ENCODE measurements around the gene FAM162A.
"Not testable (repeated sequence)": the region's sequence is repeated elsewhere in the genome, so short reads cannot be mapped to it uniquely, and the experiment has no call there.

FAM162A gene

GRCh38 chr3:122365582-122366378 is 18.2 kb upstream of the FAM162A start:
- not testable (repeated sequence) for H3K36me3 Mint-ChIP-seq, H3K27ac Mint-ChIP-seq, H3K4me3 Mint-ChIP-seq, H3K4me1 Mint-ChIP-seq, H3K27me3 Mint-ChIP-seq, H3K9me3 Mint-ChIP-seq

DNA sequence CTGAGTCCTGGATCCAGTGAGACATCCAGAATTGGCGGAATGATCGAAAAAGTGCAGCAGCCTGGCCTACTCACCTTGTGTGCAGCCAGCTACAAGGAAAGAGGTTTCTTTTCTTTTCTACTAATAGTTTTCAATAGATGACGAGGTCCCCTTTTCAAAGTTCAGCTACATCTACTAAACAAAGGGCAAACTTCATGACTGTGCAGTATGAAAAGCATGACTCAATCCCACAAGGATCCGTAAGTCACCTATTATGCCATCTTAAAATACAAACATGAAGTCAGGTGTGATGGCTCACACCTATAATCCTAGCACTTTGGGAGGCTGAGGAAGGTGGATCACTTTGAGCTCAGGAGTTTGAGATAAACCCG is 17.6 kb upstream of the FAM162A start:
- H3K9me3 Mint-ChIP-seq, result no peaks in the 10 kb centered on the region
- H3K27me3 Mint-ChIP-seq, result no peaks in the 10 kb centered on the region
- H3K36me3 Mint-ChIP-seq, result peaks cover 13% of the 10 kb centered on the region
- no peak overlapping the region for H3K4me3 Mint-ChIP-seq
- H3K27ac Mint-ChIP-seq, result no peak overlapping the region
- peaks cover 2% of the 10 kb centered on the region for H3K4me1 Mint-ChIP-seq

GRCh38 chr3:122374034-122374433 is 9.9 kb upstream of the FAM162A start:
- peaks cover 14% of the 10 kb centered on the region for H3K36me3 Mint-ChIP-seq
- H3K9me3 Mint-ChIP-seq, result no peaks in the 10 kb centered on the region
- H3K27me3 Mint-ChIP-seq, result no peaks in the 10 kb centered on the region
- H3K4me1 Mint-ChIP-seq, result peaks cover 34% of the 10 kb centered on the region
- no peak overlapping the region for H3K27ac Mint-ChIP-seq
- no peak overlapping the region for H3K4me3 Mint-ChIP-seq

DNA sequence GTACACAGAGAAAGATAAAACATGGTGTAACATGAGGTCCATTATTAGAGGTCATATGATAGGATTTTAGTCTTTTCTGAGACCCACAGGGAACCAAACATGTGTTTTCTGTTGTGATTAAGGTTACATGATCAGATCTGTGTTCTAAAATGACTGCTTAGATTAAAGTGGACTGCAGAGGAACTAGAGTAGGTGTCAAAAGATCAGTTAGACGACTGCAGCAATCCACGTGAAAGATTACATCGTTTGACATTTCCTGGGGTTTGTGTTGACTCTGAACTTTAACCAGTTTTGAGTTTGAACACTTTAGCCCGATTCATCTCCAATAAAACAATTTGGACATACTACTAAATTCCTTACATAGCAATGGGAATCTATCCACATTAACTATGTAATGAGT is 6.0 kb upstream of the FAM162A start:
- Mint-ChIP-seq H3K27ac (peak overlapping the region; percentile 79), H3K27me3 (no peaks in the 10 kb centered on the region), H3K36me3 (peaks cover 11% of the 10 kb centered on the region), H3K4me3 (no peak overlapping the region), H3K9me3 (no peaks in the 10 kb centered on the region), H3K4me1 (peaks cover 53% of the 10 kb centered on the region)

DNA sequence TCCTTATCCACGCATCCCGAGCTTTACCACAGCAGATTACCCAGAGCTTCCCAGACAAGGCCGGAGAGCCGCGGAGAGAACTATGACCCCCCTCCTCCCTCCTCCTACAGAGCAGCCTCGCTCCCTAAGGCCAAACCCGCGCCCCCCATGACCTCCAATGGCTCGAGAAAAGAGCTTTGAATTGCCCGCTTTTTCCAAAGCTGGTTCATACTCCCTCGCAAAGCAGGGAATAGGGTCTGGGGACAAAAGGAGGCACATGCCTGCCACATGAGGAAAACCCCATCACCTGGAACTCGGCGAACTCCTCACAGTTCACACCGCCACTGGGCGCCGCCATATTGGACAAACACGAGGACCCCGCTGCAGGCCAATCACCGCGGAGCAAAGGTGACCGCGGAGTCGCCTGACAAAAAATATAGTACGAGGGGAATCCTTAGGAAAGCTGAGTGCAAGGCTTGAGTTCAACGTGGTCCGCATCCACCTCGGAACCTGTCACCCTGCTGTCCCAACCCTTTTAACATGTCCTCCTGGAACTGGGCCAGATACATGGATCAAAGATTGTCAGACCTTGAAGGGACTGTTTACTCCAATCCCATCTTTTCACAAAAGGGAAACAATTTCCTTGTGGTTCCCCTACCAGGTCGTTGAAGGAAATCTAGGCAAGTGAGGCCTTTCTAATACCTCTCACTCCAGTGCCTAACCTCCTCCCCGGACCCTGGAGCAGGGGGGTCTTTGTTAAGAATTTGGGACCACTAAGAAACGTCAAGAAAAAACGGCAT is 905 bp upstream of the FAM162A start, which contains the start of gene MIX23:
TSS of gene MIX23 (minus strand) at position 344 of the 779 bp plus-strand sequence. CDS start at position 337, 7 bp downstream.
- peaks cover 67% of the 10 kb centered on the region for H3K4me1 Mint-ChIP-seq
- H3K4me3 Mint-ChIP-seq, result peak within 1 kb of the TSS; percentile 96
- no peaks in the 10 kb centered on the region for H3K9me3 Mint-ChIP-seq
- peaks cover 3% of the 10 kb centered on the region for H3K36me3 Mint-ChIP-seq
- no peaks in the 10 kb centered on the region for H3K27me3 Mint-ChIP-seq
- H3K27ac Mint-ChIP-seq, result peak within 1 kb of the TSS; percentile 95

GRCh38 chr3:122387709-122388108 is 3.7 kb downstream of the FAM162A start:
- Mint-ChIP-seq H3K4me3 (no peak overlapping the region), H3K27me3 (no peaks in the 10 kb centered on the region), H3K36me3 (peaks cover 5% of the 10 kb centered on the region), H3K4me1 (peaks cover 52% of the 10 kb centered on the region), H3K9me3 (no peaks in the 10 kb centered on the region), H3K27ac (peak overlapping the region; percentile 42)

DNA sequence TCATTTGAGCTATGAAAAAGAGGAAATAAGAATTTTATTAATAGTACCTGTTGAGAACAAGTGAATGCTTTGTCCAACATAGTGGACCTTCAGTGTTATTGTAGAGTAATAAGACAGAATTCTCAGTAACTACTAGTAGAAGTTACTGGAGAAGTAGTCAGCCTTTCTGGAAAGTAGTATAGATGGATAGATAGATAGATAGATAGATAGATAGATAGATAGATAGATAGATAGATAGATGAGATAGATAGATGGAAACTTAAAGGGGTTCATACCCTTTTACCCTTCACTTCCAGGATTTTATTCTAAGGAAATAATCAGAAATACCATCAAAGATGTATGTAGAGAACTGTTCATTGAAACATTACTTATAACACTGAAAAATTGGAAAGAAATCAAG is 5.2 kb downstream of the FAM162A start:
- Mint-ChIP-seq H3K4me1 (peaks cover 52% of the 10 kb centered on the region), H3K4me3 (no peak overlapping the region), H3K9me3 (no peaks in the 10 kb centered on the region), H3K36me3 (peaks cover 8% of the 10 kb centered on the region), H3K27ac (peak overlapping the region; percentile 23), H3K27me3 (no peaks in the 10 kb centered on the region)

- no peak overlapping the region for H3K4me3 Mint-ChIP-seq
- H3K4me1 Mint-ChIP-seq, result peaks cover 47% of the 10 kb centered on the region
- no peaks in the 10 kb centered on the region for H3K27me3 Mint-ChIP-seq
- H3K36me3 Mint-ChIP-seq, result peaks cover 8% of the 10 kb centered on the region
- no peaks in the 10 kb centered on the region for H3K9me3 Mint-ChIP-seq
- no peak overlapping the region for H3K27ac Mint-ChIP-seq
Observed at GRCh38 chr3:122389892-122390291, 5.9 kb downstream of the FAM162A start.

DNA sequence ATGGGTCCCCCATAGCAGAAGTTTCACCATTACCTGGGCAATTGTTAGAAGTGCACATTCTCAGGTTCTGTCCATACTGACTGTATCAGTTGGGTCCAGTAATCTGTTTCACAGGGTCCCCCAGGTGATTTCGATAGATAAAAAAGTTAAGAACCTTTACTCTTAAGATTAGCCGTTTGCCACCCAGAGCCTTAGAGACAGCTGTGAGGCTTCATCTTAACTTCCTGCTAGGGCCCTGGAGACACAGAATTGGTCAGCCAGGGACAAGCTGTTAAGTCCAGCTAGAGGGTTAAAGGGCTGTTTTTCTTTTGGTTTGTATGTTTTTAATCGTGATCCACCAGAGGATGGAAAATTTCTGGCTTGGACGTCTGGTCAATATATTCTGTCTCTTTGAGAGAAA is 6.7 kb downstream of the FAM162A start:
- H3K27me3 Mint-ChIP-seq, result no peaks in the 10 kb centered on the region
- H3K27ac Mint-ChIP-seq, result no peak overlapping the region
- H3K4me1 Mint-ChIP-seq, result peaks cover 48% of the 10 kb centered on the region

GRCh38 chr3:122391681-122392446 is 7.9 kb downstream of the FAM162A start:
- peak overlapping the region; percentile 41 for H3K27ac Mint-ChIP-seq
- no peaks in the 10 kb centered on the region for H3K9me3 Mint-ChIP-seq
- H3K27me3 Mint-ChIP-seq, result no peaks in the 10 kb centered on the region
- H3K4me3 Mint-ChIP-seq, result no peak overlapping the region
- H3K36me3 Mint-ChIP-seq, result peaks cover 8% of the 10 kb centered on the region
- peaks cover 50% of the 10 kb centered on the region for H3K4me1 Mint-ChIP-seq

More for the DNA sequence above, 6.7 kb downstream of the FAM162A start:
- H3K9me3 Mint-ChIP-seq, result no peaks in the 10 kb centered on the region
- peaks cover 8% of the 10 kb centered on the region for H3K36me3 Mint-ChIP-seq
- H3K4me3 Mint-ChIP-seq, result no peak overlapping the region

DNA sequence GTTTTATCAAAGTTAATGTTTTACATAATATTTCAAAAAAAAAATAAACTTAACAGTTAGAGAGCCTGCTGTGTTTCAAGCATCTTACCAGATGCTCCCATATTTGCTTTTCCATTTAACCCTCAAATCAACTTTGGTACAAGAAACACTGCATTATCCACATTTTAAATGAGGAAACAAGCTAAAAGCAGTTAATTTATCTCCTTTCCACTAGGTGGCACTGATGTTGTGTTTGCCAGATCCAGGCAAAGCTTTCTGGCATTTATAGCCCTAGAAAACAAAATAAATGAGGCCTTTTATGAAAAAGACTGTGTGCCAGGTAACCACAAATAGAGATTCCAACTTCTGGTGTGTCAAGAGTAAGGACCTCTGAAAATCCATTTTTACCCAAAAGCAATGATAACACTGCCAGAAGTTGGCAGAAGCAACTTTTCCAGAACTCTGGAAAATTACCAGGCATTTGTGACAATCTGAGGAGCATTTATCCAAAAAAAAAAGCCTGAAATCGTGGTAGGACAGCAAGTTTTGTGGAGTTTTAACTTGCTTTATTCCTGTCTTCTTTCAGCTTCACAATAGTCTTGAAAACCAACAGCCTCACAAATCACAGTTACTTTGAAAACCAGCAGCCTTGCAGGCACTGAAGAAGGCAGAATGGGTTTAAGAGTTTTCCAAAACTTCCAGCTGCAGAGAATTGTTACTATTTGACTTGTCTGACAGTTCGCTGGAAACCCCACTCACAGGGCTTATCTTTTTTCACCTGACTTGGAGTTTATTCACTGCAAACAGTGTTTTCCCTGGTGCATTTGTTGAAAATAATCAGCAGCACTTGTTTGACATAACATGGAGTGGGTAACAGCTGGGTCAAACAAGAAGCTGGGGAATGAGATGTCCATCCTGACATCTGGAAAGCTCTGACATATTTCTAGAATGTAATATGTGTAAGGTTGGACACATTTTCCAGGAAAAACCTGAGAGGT is 9.2 kb downstream of the FAM162A start:
- no peaks in the 10 kb centered on the region for H3K27me3 Mint-ChIP-seq
- H3K4me3 Mint-ChIP-seq, result no peak overlapping the region
- peaks cover 45% of the 10 kb centered on the region for H3K4me1 Mint-ChIP-seq
- peaks cover 5% of the 10 kb centered on the region for H3K36me3 Mint-ChIP-seq
- no peaks in the 10 kb centered on the region for H3K9me3 Mint-ChIP-seq
- no peak overlapping the region for H3K27ac Mint-ChIP-seq

DNA sequence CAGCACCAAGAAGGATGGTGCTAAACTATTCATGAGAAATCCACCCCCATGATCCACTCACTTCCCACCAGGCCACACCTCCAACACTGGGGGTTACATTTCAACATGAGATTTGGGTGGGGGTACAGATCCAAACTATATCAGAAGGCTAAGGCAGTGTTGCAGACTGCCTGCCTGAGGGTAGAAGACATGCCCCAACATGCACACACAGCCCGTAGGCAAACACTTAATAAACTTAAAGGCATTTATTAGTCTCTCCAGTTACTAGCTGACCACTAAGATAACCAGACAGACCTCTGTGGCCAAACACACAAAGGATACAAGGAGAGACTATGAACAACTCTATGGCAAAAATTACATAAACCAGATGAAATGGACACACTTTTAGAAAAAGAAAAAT is 10.2 kb downstream of the FAM162A start:
- peaks cover 3% of the 10 kb centered on the region for H3K36me3 Mint-ChIP-seq
- H3K9me3 Mint-ChIP-seq, result no peaks in the 10 kb centered on the region
- H3K4me3 Mint-ChIP-seq, result no peak overlapping the region
- no peak overlapping the region for H3K27ac Mint-ChIP-seq
- peaks cover 40% of the 10 kb centered on the region for H3K4me1 Mint-ChIP-seq
- H3K27me3 Mint-ChIP-seq, result no peaks in the 10 kb centered on the region

DNA sequence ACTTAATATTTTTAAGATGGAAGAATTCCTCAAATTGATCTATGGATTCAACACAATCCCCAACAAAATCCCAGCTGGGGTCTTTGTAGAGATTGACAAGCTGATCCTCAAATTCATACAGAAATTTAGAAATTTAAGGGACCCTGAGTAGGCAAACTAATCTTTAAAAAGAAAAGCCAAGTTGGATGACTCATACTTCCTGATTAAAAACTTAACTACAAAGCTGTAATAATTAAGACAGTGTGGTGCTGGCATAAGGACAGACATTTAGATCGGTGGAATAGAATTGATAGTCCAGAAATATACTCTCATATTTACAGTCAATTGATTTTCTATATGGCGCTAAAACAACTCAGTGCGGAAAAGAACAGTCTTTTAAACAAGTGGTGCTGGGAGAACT is 11.6 kb downstream of the FAM162A start:
- Mint-ChIP-seq H3K36me3 (peaks cover 3% of the 10 kb centered on the region), H3K4me3 (no peak overlapping the region), H3K9me3 (no peaks in the 10 kb centered on the region), H3K4me1 (peaks cover 36% of the 10 kb centered on the region), H3K27me3 (no peaks in the 10 kb centered on the region), H3K27ac (no peak overlapping the region)

- H3K27me3 Mint-ChIP-seq, result no peaks in the 10 kb centered on the region
- peak overlapping the region; percentile 31 for H3K27ac Mint-ChIP-seq
- peaks cover 3% of the 10 kb centered on the region for H3K36me3 Mint-ChIP-seq
Observed at GRCh38 chr3:122396511-122396910, 12.5 kb downstream of the FAM162A start.

DNA sequence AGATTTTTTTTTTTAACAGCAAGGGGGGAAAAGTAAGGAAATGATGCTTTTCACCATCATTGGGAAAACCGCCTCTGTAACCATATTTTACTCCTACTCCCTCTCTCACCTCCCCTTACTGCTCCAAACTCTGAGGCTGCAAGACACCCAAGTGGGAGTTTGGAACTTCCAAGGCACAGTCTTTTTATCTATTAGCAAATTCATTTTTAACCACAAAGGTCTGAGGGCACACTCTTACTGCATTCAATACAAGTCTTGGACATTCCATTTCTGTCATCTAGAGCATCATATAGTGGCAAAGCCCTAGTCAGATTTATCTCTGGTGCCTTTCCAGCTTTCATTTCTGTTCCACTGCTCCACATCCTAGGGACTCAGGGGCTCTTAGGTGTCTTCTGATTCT is 13.2 kb downstream of the FAM162A start:
- Mint-ChIP-seq H3K9me3 (no peaks in the 10 kb centered on the region), H3K4me3 (no peak overlapping the region), H3K36me3 (peaks cover 3% of the 10 kb centered on the region)

More at GRCh38 chr3:122396511-122396910, 12.5 kb downstream of the FAM162A start:
- peaks cover 40% of the 10 kb centered on the region for H3K4me1 Mint-ChIP-seq
- H3K4me3 Mint-ChIP-seq, result no peak overlapping the region
- H3K9me3 Mint-ChIP-seq, result no peaks in the 10 kb centered on the region

More for the DNA sequence above, 13.2 kb downstream of the FAM162A start:
- Mint-ChIP-seq H3K27ac (no peak overlapping the region), H3K27me3 (no peaks in the 10 kb centered on the region), H3K4me1 (peaks cover 40% of the 10 kb centered on the region)
